ENCODE results near the gene MSTN.

- TF ChIP-seq POLR2A (IDR thresholded peaks at IDR 0.05; ENCODE audit: low read depth), result no peak
- TF ChIP-seq EP300 (IDR thresholded peaks at IDR 0.05), result no peak
- TF ChIP-seq CTCF (IDR thresholded peaks at IDR 0.05), result peak in 2 of 3 experiments; percentile 52 to 58
These were observed 7.6 kb upstream of the MSTN start for GRCh38 chr2:190069936-190070696.

Measured in esophagus muscularis mucosa (tissue), 4 donors.